NCI-H2081 (cell line): ENCODE measurements around the gene HOTAIR.
A peak's percentile ranks its signal among the peaks of the same experiment; 100 is the strongest.

ENCODE experiments used
- DNase-seq, 2 experiments: peaks; one replicate each; lab custom pipeline; 2025; lab: John Stamatoyannopoulos, UW

HOTAIR gene

GRCh38 chr12:54000116-54001114, 25.7 kb upstream of the HOTAIR start, which contains the start of gene HOXC9:
HOXC9 (plus strand) TSS chr12:54000161; CDS start chr12:54000189, 28 bp downstream.
- DNase-seq: no peak

GRCh38 chr12:53999559-54000115, 24.9 kb upstream of the HOTAIR start:
- DNase-seq: peak; percentile 11 to 67

- no peak for DNase-seq
Measured at GRCh38 chr12:53998900-53999236, 24.1 kb upstream of the HOTAIR start.

GRCh38 chr12:53998110-53998899, 23.6 kb upstream of the HOTAIR start:
- DNase-seq: no peak

- DNase-seq: no peak
Measured at GRCh38 chr12:53997204-53998109, 22.7 kb upstream of the HOTAIR start.

GRCh38 chr12:53996240-53997203, 21.8 kb upstream of the HOTAIR start:
- DNase-seq: no peak

GRCh38 chr12:53995378-53996239, 20.9 kb upstream of the HOTAIR start:
- no peak for DNase-seq

GRCh38 chr12:53995002-53995377, 20.2 kb upstream of the HOTAIR start:
- DNase-seq: no peak

GRCh38 chr12:53994264-53995001, 19.7 kb upstream of the HOTAIR start:
- no peak for DNase-seq

- DNase-seq: no peak
Measured at GRCh38 chr12:53994009-53994263, 19.2 kb upstream of the HOTAIR start.

GRCh38 chr12:53993162-53994008, 18.6 kb upstream of the HOTAIR start:
- no peak for DNase-seq

GRCh38 chr12:53992377-53992889, 17.7 kb upstream of the HOTAIR start:
- no peak for DNase-seq

GRCh38 chr12:53991077-53991460, 16.3 kb upstream of the HOTAIR start:
- no peak for DNase-seq

GRCh38 chr12:53990311-53991076, 15.7 kb upstream of the HOTAIR start:
- DNase-seq: no peak

GRCh38 chr12:53989227-53990113, 14.7 kb upstream of the HOTAIR start:
- DNase-seq: peak in 1 of 2 experiments; percentile 48
